Cardiac fibroblast (primary cell): ENCODE results near the gene KDM1A.

Experiments used
- DNase-seq, 2 donors: peaks; one replicate each; pipeline versions ENCODE4 v3.0.0 to v3.0.0-alpha.2; 2010; ENCODE audit warnings: low read depth in 2 of 2
- H3K4me3 ChIP-seq, 2 donors: replicated peaks in 1 of 2; 1 replicate in 1 of 2; 2 replicates in 1 of 2; pipeline ENCODE4 v1.5.1; 2011; ENCODE audit warnings: low read depth in 2 of 2, low read length in 2 of 2, mild to moderate bottlenecking in 2 of 2, moderate library complexity in 1 of 2
- TF ChIP-seq, protein P1 (sequence below): IDR thresholded peaks from one replicate; pipeline ENCODE4 v1.5.1; 2011; ENCODE audit warnings: low read depth, mild to moderate bottlenecking, low read length, inconsistent platforms

The KDM1A gene

DNA sequence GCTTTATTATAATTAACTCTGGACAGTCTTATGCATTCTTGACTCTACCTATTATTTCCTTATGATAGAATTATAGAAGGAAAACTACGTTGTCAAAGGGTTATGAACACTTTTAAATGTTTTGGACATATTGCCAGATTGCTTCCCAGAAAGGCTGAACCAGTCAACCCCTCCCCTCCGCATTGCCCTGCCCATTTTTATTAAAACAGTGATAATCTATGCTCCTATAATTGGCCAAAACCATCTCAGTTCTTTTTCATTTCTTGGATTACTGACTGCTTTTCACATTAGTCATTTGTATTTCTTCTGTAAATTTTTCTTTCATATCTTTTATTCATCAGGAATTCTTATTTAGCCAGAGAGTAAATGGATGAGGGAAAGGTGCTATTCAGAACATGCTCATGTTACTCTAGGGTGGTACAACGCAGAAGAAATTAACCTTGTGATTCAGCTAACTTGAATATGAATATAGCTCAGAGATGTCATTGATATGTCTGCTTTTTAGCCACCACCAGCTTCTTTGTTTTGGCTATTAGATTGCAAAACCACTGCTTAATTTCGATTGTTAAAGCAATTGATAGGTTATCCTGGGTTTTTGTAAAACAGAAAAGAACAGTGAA, 32.1 kb downstream of the KDM1A start:
- no peak for DNase-seq

DNA sequence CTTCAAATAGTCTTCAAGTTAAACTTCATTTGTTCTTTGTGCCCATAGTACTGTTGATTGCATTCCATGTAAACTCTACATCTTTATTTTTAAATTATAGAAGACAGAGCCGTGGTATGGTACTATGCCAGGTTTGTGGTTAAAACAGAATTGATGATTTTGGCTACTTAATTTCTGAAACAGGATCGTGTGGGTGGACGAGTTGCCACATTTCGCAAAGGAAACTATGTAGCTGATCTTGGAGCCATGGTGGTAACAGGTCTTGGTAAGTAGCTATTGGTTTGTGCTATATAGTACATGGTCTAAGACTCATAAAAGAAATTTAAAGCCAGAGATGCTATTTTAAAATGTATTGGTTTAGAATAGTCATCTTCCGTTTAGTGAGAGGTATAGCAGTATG, 38.0 kb downstream of the KDM1A start:
- H3K4me3 ChIP-seq = no peak overlapping the region
- TF ChIP-seq, protein P1, sequence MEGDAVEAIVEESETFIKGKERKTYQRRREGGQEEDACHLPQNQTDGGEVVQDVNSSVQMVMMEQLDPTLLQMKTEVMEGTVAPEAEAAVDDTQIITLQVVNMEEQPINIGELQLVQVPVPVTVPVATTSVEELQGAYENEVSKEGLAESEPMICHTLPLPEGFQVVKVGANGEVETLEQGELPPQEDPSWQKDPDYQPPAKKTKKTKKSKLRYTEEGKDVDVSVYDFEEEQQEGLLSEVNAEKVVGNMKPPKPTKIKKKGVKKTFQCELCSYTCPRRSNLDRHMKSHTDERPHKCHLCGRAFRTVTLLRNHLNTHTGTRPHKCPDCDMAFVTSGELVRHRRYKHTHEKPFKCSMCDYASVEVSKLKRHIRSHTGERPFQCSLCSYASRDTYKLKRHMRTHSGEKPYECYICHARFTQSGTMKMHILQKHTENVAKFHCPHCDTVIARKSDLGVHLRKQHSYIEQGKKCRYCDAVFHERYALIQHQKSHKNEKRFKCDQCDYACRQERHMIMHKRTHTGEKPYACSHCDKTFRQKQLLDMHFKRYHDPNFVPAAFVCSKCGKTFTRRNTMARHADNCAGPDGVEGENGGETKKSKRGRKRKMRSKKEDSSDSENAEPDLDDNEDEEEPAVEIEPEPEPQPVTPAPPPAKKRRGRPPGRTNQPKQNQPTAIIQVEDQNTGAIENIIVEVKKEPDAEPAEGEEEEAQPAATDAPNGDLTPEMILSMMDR = no peak
- DNase-seq = no peak

More for the DNA sequence above, 32.1 kb downstream of the KDM1A start:
- no peak overlapping the region for H3K4me3 ChIP-seq
- TF ChIP-seq, protein P1 = no peak

DNA sequence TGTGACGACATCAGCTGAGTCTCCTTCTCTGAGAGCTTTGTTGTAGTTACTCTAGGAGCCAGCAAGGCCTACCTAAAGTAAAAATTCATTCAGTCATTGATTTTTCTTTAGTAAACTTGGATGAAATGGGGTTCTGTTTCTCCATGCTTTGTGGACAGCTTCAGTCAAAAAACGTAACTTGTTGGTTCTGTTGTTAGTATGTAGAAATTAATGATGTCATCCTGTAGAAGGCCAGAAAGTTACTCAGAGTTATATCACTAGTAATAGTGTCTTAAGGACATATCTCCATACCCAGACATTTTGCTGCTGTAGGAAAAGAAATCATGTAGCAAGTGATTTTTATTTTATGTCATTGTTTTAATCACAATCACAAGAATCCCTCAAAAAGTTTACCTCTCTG, 43.0 kb downstream of the KDM1A start:
- peak in 1 of 2 donors; percentile 44 for DNase-seq
- H3K4me3 ChIP-seq = no peak overlapping the region
- TF ChIP-seq, protein P1 = no peak

DNA sequence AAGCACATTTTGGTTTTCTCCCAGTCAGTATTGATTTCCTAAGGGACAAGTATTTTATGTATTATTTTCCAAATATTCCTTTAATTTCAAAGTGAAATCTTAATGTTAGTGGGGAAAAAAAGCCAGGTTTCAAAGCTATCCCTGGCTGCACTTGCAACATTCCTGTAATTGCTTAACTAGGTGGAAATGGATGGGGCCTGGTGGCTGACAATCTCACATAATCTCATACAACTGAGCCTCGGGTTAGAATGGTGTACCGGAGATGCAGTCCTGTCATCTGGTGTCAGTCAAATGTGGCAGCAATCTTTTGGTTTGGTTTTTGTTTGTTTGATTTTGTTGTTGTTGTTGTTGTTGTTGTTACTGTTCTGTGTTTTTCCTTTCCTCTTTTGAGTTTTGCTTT, 46.1 kb downstream of the KDM1A start:
- no peak overlapping the region for H3K4me3 ChIP-seq
- TF ChIP-seq, protein P1 = no peak
- no peak for DNase-seq

DNA sequence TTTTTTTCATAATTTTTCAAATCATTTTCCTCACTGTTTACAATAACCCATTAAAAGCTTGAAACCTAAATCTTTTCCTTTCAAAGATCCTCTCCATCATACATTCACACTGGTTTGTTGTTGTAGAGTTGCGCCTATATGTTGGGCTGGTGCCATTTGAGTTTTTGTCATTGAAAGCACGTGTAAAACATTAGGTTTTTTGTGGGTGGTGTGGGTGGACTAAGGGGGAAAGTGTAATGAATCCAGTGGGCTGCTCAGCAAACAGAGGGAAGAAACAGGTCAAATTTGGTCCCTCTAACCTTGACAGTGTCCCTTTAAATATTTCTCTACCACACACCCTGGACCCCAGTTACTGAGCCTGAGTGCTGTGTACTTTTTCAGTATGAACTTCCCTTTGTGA, 46.8 kb downstream of the KDM1A start:
- no peak for DNase-seq
- H3K4me3 ChIP-seq = no peak overlapping the region
- TF ChIP-seq, protein P1 = no peak

GRCh38 chr1:23069149-23069548, 49.9 kb downstream of the KDM1A start:
- H3K4me3 ChIP-seq = no peak overlapping the region
- TF ChIP-seq, protein P1 = no peak
- DNase-seq = no peak

DNA sequence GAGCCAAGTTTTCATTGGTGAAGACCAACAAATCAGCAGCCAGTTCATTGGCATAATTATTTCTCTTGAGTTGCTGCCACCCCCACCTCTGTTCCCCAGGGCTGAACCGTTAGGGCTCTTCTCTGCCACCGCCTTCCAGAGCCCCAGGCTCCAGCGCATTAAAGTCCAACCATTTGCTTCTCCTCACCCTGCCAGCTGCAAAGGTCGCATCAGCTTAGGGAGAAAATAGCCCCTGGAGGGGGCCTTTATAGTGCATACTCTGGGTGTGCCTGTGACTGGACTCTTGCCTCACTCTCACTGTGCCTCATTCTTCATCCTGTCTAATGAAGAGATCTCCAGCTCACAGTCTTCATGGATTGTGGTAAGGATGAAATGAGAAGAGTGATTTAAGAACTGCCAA, 50.4 kb downstream of the KDM1A start:
- DNase-seq = no peak
- TF ChIP-seq, protein P1 = no peak
- no peak overlapping the region for H3K4me3 ChIP-seq
